GM12872 (cell line): Measurements from ENCODE around the gene EXOC1.

ENCODE experiments used
- CTCF ChIP-seq: IDR thresholded peaks from 3 replicates; pipeline ENCODE4 v1.5.1; 2011; ENCODE audit warnings: low read depth, mild to moderate bottlenecking, low read length, moderate library complexity; ENCODE audit not compliant: insufficient read depth

The EXOC1 gene

GRCh38 chr4:55910140-55910539 lies 56.7 kb downstream of the EXOC1 start:
- no peak for TF ChIP-seq CTCF

GRCh38 chr4:55912249-55912648 lies 58.8 kb downstream of the EXOC1 start:
- no peak for TF ChIP-seq CTCF

DNA sequence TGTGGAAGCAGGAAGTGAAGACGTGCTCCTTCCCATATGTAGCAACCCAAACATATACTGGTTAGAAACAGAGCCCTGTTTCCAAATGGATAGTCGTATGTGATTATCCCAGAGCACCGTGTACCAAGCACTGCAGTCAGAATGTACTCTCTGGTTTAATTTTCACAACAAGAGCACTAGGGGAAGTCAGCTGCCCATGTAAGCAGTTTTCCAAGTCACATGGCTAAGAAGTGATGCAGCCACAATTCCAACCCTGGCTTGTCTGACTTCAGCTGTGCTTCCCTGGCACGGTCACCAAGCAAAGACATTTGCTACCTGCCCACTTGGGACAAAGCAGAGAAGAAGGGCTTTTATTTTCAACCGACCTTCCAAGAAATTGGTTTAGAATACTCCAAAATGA lies 67.1 kb downstream of the EXOC1 start:
- no peak for TF ChIP-seq CTCF

DNA sequence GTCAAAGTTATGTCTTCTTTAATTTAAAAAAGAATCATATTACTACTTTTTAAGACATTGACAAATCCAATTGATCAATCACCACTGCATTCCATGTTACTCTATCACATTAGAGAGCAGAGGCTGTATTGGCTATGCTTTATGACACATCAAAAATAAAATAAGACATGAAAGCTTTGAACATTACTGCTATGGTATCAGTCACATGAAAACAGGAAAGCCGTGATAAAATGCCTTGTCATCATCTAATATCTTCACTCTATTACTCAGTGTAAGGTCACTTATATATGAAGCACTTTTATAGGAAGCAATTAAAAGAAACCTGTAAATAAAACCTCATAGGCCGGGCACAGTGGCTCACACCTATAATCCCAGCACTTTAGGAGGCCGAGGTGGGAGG lies 67.6 kb downstream of the EXOC1 start:
- no peak for TF ChIP-seq CTCF

DNA sequence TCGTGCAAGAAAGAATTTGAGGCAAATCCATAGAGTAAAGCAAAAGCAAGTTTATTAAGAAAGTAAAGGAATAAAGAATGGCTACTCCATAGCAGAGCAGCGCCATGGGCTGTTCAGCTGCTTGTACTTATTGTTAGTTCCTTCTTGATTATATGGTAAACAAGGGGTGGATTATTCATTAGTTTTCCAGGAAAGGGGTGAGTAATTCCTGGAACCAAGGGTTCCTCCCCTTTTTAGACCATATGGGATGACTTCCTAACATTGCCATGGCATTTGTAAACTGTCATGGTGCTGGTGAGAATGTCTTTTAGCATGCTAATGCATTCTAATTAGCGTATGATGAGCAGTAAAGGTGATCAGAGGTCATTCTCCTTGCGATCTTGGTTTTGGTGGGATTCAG lies 71.8 kb downstream of the EXOC1 start:
- no peak for TF ChIP-seq CTCF

GRCh38 chr4:55926610-55927009 lies 73.2 kb downstream of the EXOC1 start:
- no peak for TF ChIP-seq CTCF

GRCh38 chr4:55927803-55928437 lies 74.5 kb downstream of the EXOC1 start:
- TF ChIP-seq CTCF = no peak
